K562 (cell line): ENCODE measurements around the gene PLEKHN1. TPM values are rescaled to one million over a fixed set of nuclear protein-coding genes. Genes with fewer than 3 reads are reported as not detected.

Source experiments
- HMGN3 ChIP-seq: IDR thresholded peaks from 2 replicates; pipeline ENCODE4 v1.6.1; 2011; ENCODE audit warnings: borderline replicate concordance, low read depth, mild to moderate bottlenecking, mixed read lengths, low read length; ENCODE audit not compliant: insufficient read length; ENCODE audit errors: extremely low read depth
- KLF13 ChIP-seq: fragments of 450-650 bp; IDR thresholded peaks from 2 replicates; pipeline ENCODE4 v1.6.1; 2016; ENCODE audit warnings: missing genetic modification characterization, low read depth, mild to moderate bottlenecking, missing compliant biosample characterization, moderate library complexity, borderline replicate concordance
- MGA ChIP-seq: fragments of 450-650 bp; IDR thresholded peaks from 2 replicates; pipeline ENCODE4 v1.6.1; 2016; ENCODE audit warnings: mild to moderate bottlenecking, moderate library complexity
- SP2 ChIP-seq: IDR thresholded peaks from 2 replicates; pipeline ENCODE4 v1.6.1; 2011; ENCODE audit warnings: mild to moderate bottlenecking, low read depth, low read length, moderate library complexity; ENCODE audit not compliant: poor library complexity, severe bottlenecking; ENCODE audit errors: extremely low read depth
- SRSF1 ChIP-seq: fragments of 200-400 bp; formaldehyde crosslinking; IDR thresholded peaks from 2 replicates; pipeline ENCODE4 v1.6.1; 2017; ENCODE audit warnings: mild to moderate bottlenecking, low read depth, low read length, moderate library complexity
- TFAM ChIP-seq: fragments of 250-450 bp; sonication (Bioruptor Pico); conservative IDR thresholded peaks from 2 replicates; pipeline ENCODE4 v1.5.0; 2021; ENCODE audit warnings: mild to moderate bottlenecking, moderate library complexity
- YY1 ChIP-seq, 3 experiments: IDR thresholded peaks; 2 replicates each; pipeline ENCODE4 v1.6.1; 2011; ENCODE audit warnings: low read length in 2 of 3, mild to moderate bottlenecking in 2 of 3, moderate library complexity in 2 of 3, borderline replicate concordance in 1 of 3, control low read depth in 1 of 3, low read depth in 1 of 3; ENCODE audit not compliant: insufficient read depth in 3 of 3, insufficient replicate concordance in 2 of 3, control insufficient read depth in 1 of 3, insufficient read length in 1 of 3; ENCODE audit errors: extremely low read depth in 1 of 3
- ZBTB7A ChIP-seq: IDR thresholded peaks from 2 replicates; pipeline ENCODE4 v1.6.1; 2011; ENCODE audit warnings: low read depth, mild to moderate bottlenecking, low read length, moderate library complexity, borderline replicate concordance; ENCODE audit not compliant: control insufficient read depth
- ZFX ChIP-seq: sonication (generic); formaldehyde crosslinking; IDR thresholded peaks from 2 replicates; pipeline ENCODE4 v1.8.0; 2022; ENCODE audit warnings: mild to moderate bottlenecking, missing genetic modification reagents, moderate library complexity
- ZNF766 ChIP-seq: fragments of 200-800 bp; sonication (Bioruptor generic); conservative IDR thresholded peaks from 2 replicates; pipeline ENCODE4 v1.6.1; 2016; ENCODE audit warnings: missing genetic modification characterization, missing compliant biosample characterization
- polyA plus RNA-seq, 8 experiments: library from polyadenylated mRNA; depleted of rRNA in 4 of 8; stranded (reverse) in 5 of 8; unstranded in 3 of 8; fragments of >200 nt; fragmentation: Nextera tagmentation in 2 of 8; fragmentation: Illumina TruSeq in 1 of 8; extraction: Ambion mirVana in 2 of 8; extraction: Trizol in 1 of 8; gene quantifications; 2 replicates each; pipeline versions ENCODE4 v1.2.1 to v1.2.3, GENCODE V29; 2011 to 2014; ENCODE audit warnings: inconsistent platforms in 1 of 8, missing spikeins in 1 of 8
- total RNA-seq, 7 experiments: library from RNA; depleted of rRNA in 6 of 7; stranded (reverse); fragments of >200 nt in 6 of 7; fragmentation: Illumina TruSeq in 2 of 7; extraction: Trizol in 2 of 7; gene quantifications; 2 replicates each; pipeline versions ENCODE4 v1.2.1 to v1.2.3, GENCODE V29; 2011 to 2021; ENCODE audit warnings: low replicate concordance in 1 of 7
- TF ChIP-seq, protein P1 (sequence below), 2 experiments: IDR thresholded peaks; 2 replicates each; pipeline ENCODE4 v1.6.1; 2011; ENCODE audit warnings: borderline replicate concordance in 1 of 2, control low read depth in 1 of 2, low read depth in 1 of 2, low read length in 1 of 2, mild to moderate bottlenecking in 1 of 2, mixed read lengths in 1 of 2, moderate library complexity in 1 of 2; ENCODE audit not compliant: insufficient read depth in 1 of 2, insufficient read length in 1 of 2, poor library complexity in 1 of 2, severe bottlenecking in 1 of 2; ENCODE audit errors: extremely low read depth in 1 of 2

The PLEKHN1 gene
- total and polyA plus RNA-seq, 9 of the 15 experiments (the other 6 are each of a cell fraction or from before 2014, with no cell fraction given) = 0.07 to 1.5 (median 0.13) TPM; not detected in 2

GRCh38 chr1:938711-939489 lies 27.4 kb upstream of the PLEKHN1 start (continued):
- TF ChIP-seq MGA (peak; percentile 77), HMGN3 (peak; percentile 8), TFAM (CRISPR knock-in tag) (no peak), SRSF1 (no peak), KLF13 (tag) (peak; percentile 74; the same call in 1 of the 2 replicates), YY1 (IDR thresholded peaks at IDR 0.05; ENCODE audit: borderline replicate concordance in 1 of 3, control insufficient read depth in 1 of 3, extremely low read depth in 1 of 3, insufficient read depth in 3 of 3, insufficient read length in 1 of 3, insufficient replicate concordance in 2 of 3, low read depth in 1 of 3, low read length in 2 of 3) (peak in 2 of 3 experiments; percentile 17 to 60), ZFX (peak; percentile 25; the same call in 1 of the 2 replicates), SP2 (no peak), ZBTB7A (peak; percentile 86; the same call in 1 of the 2 replicates), ZNF766 (CRISPR knock-in tag) (peak; percentile 89)
- TF ChIP-seq, protein P1, sequence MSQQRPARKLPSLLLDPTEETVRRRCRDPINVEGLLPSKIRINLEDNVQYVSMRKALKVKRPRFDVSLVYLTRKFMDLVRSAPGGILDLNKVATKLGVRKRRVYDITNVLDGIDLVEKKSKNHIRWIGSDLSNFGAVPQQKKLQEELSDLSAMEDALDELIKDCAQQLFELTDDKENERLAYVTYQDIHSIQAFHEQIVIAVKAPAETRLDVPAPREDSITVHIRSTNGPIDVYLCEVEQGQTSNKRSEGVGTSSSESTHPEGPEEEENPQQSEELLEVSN (IDR thresholded peaks at IDR 0.05; ENCODE audit: borderline replicate concordance in 1 of 2, extremely low read depth in 1 of 2, insufficient read depth in 1 of 2, insufficient read length in 1 of 2, low read depth in 1 of 2, low read length in 1 of 2, poor library complexity in 1 of 2, severe bottlenecking in 1 of 2) = peak; percentile 56 to 85
